OCI-LY1 (cell line): ENCODE results near the gene RABL2B.

Source experiments
- EZH2 ChIP-seq: fragments of 200-600 bp; sonication (generic), shearing (Covaris generic); IDR thresholded peaks from 2 replicates; pipeline ENCODE4 v1.8.0; 2017; ENCODE audit warnings: borderline replicate concordance, mixed run types, mild to moderate bottlenecking, antibody characterized with exemption, low read length, moderate library complexity, mixed read lengths
- TF ChIP-seq, protein P1 (sequence below): fragments of 200-600 bp; sonication (generic), shearing (Covaris generic); IDR thresholded peaks from 2 replicates; pipeline ENCODE4 v1.5.1; 2017; ENCODE audit warnings: mild to moderate bottlenecking, antibody characterized with exemption, low read length, moderate library complexity, mixed read lengths

DNA sequence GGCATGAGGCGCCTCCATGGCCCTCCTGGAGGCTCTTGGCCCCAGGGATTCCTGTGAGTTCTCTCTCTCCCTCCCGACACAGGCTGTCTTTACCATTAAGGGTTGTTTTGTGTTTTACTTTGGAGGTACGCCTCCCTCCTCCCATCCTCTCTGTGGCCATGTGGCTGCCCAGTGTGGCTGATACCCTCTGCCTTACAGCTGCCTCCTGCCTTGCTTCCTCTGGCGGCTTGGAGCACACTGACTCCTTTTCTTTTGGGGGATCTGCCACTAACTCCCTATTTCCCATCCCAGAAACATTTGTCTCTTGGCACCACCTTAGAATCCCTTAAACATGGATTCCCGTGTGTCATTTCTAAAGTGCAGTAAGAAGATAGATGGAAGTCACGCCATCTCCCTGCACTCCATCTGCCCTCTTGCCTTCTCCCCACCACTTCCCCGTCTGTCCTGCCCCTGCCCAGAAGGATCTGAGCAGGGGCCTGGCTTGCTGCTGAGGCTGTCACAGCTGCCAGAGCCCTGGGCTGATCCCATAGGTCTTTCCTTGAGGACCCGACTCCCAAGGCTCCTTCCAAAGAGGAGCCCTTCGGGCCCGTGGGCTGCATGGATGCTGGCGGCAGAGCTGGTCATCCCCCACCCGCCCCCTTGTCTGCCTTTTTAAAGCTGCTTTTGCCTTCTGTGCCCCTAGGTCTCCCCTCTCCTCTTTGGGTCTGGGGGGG is 60.6 kb downstream of the RABL2B start:
- TF ChIP-seq, protein P1, sequence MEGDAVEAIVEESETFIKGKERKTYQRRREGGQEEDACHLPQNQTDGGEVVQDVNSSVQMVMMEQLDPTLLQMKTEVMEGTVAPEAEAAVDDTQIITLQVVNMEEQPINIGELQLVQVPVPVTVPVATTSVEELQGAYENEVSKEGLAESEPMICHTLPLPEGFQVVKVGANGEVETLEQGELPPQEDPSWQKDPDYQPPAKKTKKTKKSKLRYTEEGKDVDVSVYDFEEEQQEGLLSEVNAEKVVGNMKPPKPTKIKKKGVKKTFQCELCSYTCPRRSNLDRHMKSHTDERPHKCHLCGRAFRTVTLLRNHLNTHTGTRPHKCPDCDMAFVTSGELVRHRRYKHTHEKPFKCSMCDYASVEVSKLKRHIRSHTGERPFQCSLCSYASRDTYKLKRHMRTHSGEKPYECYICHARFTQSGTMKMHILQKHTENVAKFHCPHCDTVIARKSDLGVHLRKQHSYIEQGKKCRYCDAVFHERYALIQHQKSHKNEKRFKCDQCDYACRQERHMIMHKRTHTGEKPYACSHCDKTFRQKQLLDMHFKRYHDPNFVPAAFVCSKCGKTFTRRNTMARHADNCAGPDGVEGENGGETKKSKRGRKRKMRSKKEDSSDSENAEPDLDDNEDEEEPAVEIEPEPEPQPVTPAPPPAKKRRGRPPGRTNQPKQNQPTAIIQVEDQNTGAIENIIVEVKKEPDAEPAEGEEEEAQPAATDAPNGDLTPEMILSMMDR: no peak
- no peak for TF ChIP-seq EZH2
